Stimulated activated naive CD4-positive, alpha-beta T cell (primary cell): Measurements from ENCODE around the gene NAB2.
"Not testable (repeated sequence)": the region's sequence is repeated elsewhere in the genome, so short reads cannot be mapped to it uniquely, and the experiment has no call there.

ENCODE experiments used
- DNase-seq, 6 experiments: peaks; one replicate each; lab custom pipeline; 2025; lab: John Stamatoyannopoulos, UW

NAB2 gene

GRCh38 chr12:57066245-57066644 is 22.7 kb upstream of the NAB2 start:
- no peak for DNase-seq

GRCh38 chr12:57069523-57069922 is 19.4 kb upstream of the NAB2 start:
- DNase-seq, result peak; percentile 15 to 81 (median 54)

DNA sequence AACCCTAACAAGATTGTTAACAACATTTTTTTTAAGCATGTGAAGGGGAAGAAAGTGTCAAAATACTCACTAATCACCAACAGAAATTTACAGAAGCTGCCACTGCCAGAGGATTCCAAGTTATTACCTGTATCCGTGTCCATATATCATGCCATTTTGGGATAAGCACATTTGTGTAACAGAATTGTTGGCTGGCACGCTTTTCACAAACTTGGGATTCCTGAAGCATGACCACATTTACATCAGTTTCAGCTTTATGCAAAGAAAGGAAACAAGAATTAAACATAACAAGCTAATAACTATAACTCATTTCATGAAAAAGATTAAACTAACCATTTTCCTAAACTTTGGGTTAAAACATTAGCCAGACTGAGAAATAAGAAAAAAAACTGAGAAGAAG is 16.3 kb upstream of the NAB2 start:
- DNase-seq, result no peak

DNA sequence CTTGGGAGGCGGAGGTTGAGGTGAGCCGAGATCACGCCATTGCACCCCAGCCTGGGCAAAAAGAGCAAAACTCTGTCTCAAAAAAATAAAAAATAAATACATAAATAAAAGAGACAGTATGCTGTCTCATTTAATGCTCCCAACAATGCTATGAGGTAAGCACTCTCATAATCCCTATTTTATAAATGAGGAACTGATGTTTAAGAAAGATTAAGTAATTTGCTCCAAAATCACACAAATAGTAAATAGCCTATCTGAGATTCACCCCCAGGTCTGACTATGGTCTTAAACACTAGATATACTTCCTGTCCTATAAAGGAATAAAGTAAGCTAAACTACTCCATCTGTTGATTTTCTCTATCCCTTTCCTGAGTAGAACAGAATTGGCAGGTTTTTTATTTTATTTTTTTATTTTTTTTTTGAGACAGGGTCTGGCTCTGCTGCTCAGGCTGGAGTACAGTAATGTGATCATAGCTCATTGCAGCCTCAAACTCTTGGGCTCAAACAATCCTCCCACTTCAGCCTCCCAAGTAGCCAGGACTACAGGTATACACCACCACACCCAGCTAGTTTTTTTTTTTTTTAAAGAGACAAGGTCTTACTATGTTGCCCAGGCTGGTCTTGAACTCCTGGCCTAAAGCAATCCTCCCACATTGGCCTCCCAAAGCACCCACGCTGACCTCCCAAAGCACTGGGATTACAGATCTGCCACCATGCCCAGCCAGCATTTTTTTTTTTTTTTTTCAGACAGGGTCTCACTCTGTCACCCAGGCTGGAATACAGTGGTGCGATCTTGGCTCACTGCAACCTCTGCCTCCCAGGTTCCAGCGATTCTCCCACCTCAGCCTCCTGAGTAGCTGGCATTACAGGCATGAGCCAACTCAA is 15.1 kb upstream of the NAB2 start:
- DNase-seq, result not testable (repeated sequence)

GRCh38 chr12:57078519-57079404 is 10.2 kb upstream of the NAB2 start, which contains the start of gene NEMP1:
TSS of gene NEMP1 (minus strand) at chr12:57078791. CDS start at chr12:57078745, 46 bp downstream.
- peak; percentile 82 to 100 (median 96) for DNase-seq

GRCh38 chr12:57079821-57080220 is 9.1 kb upstream of the NAB2 start:
- no peak for DNase-seq

DNA sequence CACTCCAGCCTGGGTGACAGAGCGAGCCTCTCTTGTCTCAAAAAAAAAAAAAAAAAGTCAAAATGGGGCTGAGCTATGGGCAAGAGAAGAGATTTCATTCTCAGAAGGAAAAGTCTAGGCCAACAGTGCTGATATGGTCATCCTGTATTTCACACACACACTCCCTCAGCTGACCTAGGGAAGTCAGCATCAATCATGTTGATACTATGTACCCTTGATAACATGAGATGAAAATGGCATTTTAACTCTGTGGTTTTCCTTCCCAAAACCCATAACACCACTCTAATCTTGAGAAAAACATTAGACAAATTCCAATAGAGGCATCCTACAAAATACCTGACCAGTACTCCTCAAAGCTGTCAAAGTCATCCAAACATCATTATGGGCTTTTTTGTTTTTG is 8.1 kb upstream of the NAB2 start:
- DNase-seq, result no peak

- DNase-seq, result peak in 1 of 6 experiments; percentile 25
These were observed 2.9 kb upstream of the NAB2 start for GRCh38 chr12:57085999-57086492.

DNA sequence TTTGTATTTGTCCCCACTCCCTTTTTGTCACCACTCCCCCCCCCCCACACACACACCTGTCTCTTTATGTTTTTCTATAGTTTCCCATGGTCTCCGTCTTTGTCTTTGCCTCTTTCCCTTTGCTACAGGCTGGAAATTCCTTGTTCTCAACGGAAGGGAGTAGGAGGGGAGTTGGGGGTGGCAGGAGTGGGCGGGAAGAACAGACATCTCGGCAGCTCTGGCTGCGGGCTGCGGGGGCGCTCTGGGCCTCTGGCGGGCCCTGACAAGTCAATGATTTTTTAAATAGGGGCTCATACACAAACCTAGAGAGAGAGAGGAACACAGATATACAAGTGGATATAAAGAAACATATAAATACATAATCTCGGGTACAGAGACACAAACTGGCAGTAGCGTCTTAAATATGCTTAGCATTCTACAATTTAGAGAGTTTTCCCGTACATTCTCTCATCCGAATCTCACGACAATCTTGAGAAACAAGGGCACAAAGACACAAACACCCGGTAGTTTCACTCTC is 2.4 kb upstream of the NAB2 start:
- peak; percentile 15 to 70 (median 38) for DNase-seq

DNA sequence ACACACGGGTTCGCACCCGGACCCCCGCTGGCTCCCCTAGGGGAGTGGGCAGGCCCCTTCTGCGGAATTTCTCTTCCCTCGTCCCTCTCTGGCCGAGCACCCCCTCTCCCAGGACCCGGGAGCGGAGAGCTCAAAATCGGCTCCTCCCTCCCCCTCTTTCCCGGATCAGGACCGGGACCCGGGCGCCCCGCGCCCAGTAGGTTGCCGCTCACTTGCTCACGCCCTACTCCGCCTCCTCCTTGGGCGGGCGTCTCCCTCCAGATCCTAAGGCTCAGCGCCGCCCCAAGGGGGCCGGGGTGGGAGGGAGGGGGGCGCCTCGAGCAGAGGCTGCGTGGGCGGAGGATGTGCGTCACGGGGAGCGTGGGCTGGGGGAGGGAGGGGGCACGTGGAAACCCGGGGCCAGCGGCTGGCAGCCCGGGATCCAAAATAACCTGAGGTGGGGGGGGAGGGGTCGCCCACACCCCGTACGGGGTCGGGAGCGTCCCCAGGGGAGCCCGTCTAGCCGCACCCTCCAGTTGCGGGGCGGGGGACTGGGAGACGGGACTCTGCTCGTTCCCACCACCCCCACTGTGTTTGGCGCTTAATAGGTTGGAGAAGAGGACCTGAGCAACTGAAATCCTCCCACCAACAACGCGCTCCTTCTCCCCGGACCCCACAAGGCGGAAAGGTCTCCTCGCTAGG is 1.8 kb upstream of the NAB2 start:
- DNase-seq, result peak; percentile 82 to 93 (median 91)

GRCh38 chr12:57087691-57088353 is 1.1 kb upstream of the NAB2 start:
- peak; percentile 60 to 78 (median 73) for DNase-seq

GRCh38 chr12:57089271-57090245 is 644 bp downstream of the NAB2 start:
- peak; percentile 37 to 57 (median 48) for DNase-seq

GRCh38 chr12:57090490-57090889 is 1.6 kb downstream of the NAB2 start:
- no peak for DNase-seq

DNA sequence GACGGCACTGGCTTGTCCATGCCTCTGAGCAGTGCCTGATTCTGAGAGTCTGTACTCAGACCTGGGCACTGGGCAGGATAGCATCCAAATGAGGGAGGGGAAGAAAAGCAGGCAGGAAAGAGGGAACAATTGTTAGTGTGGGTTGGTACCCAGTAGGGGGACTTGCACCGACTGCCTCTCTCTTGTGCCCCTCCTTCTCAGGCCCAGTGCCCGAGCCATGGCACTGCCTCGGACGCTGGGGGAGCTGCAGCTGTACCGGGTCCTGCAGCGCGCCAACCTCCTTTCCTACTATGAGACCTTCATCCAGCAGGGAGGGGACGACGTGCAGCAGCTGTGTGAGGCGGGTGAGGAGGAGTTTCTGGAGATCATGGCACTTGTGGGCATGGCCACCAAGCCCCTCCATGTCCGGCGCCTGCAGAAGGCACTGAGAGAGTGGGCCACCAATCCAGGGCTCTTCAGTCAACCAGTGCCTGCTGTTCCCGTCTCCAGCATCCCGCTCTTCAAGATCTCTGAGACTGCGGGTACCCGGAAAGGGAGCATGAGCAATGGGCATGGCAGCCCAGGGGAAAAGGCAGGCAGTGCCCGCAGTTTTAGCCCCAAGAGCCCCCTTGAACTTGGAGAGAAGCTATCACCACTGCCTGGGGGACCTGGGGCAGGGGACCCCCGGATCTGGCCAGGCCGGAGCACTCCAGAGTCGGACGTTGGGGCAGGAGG is 2.2 kb downstream of the NAB2 start:
- no peak for DNase-seq

DNA sequence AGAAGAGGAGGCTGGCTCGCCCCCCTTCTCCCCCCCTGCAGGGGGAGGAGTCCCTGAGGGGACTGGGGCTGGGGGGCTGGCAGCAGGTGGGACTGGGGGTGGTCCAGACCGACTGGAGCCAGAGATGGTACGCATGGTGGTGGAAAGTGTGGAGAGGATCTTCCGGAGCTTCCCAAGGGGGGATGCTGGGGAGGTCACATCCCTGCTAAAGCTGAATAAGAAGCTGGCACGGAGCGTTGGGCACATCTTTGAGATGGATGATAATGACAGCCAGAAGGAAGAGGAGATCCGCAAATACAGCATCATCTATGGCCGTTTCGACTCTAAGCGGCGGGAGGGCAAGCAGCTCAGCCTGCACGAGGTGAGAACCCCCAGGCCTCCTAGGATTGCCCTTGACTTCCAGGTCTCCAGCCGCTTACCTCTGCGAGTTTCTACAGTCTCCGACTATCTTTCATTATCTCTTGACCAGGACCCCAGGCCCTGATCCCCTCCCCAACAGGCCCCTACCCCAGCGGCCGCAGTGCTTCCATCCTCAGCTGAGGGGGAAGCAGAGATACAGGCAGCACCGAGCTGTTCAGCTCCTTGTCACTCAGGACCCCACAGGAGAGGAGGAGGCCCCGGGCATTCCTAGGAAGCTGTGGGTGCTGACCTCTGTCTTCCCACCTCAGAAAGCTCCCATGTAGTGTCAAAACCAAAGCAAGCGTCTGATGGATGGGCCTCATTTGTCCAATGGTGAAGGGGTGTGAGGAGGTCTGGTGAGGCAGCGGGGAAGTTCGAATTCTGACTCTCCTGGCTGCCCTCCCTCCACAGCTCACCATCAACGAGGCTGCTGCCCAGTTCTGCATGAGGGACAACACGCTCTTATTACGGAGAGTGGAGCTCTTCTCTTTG is 3.0 kb downstream of the NAB2 start:
- DNase-seq, result no peak

DNA sequence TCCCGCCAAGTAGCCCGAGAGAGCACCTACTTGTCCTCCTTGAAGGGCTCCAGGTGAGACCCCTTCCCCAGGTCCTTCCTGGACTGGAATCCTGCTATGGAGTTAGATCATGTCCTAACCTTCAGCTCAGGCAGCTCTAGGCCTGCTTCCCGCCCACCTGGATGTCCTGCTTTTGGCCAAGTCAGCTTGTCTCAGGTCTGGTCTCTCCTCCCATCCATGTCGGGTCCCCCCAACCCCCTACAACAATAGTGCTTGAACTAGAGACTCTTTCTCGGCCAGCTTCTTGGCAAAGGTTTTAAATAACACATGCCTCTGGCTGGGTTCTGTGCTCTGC is 3.6 kb downstream of the NAB2 start:
- DNase-seq, result peak in 1 of 6 experiments; percentile 9

- no peak for DNase-seq
These were observed 4.0 kb downstream of the NAB2 start for GRCh38 chr12:57092876-57093414.
